DND-41 (cell line): Measurements from ENCODE around the gene SND1.

Experiments used
- EZH2 ChIP-seq: IDR thresholded peaks from 3 replicates; pipeline ENCODE4 v1.6.1; 2012; ENCODE audit warnings: borderline replicate concordance, low read depth, mild to moderate bottlenecking, moderate library complexity, low read length, inconsistent platforms; ENCODE audit not compliant: severe bottlenecking
- TF ChIP-seq, protein P1 (sequence below): IDR thresholded peaks from 2 replicates; pipeline ENCODE4 v1.5.1; 2012; ENCODE audit warnings: borderline replicate concordance, low read length, moderate library complexity, mild to moderate bottlenecking; ENCODE audit not compliant: poor library complexity, severe bottlenecking; ENCODE audit errors: extremely low read depth

DNA sequence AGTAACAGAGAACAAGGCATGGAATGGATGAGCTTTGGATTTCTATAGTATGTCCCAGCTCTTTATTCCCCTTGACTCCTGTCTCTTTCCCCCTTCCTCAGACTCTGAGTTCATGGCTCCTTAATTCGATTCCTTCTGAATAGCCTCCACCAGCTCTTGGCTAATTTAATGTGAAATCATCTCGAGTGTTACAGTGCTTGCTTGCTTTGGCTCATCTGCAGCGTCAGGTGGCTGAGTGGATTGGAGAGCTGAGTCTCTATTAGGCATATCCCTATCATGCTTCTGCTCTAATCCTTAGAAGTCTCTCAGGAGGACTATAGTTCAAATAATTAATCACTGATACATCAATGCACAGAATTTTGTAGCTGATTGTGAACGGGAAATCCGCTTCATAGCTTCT is 244.7 kb downstream of the SND1 start:
- TF ChIP-seq, protein P1, sequence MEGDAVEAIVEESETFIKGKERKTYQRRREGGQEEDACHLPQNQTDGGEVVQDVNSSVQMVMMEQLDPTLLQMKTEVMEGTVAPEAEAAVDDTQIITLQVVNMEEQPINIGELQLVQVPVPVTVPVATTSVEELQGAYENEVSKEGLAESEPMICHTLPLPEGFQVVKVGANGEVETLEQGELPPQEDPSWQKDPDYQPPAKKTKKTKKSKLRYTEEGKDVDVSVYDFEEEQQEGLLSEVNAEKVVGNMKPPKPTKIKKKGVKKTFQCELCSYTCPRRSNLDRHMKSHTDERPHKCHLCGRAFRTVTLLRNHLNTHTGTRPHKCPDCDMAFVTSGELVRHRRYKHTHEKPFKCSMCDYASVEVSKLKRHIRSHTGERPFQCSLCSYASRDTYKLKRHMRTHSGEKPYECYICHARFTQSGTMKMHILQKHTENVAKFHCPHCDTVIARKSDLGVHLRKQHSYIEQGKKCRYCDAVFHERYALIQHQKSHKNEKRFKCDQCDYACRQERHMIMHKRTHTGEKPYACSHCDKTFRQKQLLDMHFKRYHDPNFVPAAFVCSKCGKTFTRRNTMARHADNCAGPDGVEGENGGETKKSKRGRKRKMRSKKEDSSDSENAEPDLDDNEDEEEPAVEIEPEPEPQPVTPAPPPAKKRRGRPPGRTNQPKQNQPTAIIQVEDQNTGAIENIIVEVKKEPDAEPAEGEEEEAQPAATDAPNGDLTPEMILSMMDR = no peak
- no peak for TF ChIP-seq EZH2
